Adipose tissue (tissue), 3 donors: ENCODE data around the gene APBB2. TPM values are rescaled to one million over a fixed set of nuclear protein-coding genes. Genes with fewer than 3 reads are reported as not detected.
"Not testable (repeated sequence)": the region's sequence is repeated elsewhere in the genome, so short reads cannot be mapped to it uniquely, and the experiment has no call there.

Experiments used
- H3K27ac ChIP-seq: one replicate; pipeline ENCODE4 v1.5.1; 2013; ENCODE audit warnings: low read depth, low read length
- WGBS, 3 donors: extraction: QIAGEN DNeasy Blood & Tissue Kit; methylation state at CpG; one replicate each; pipeline ENCODE4 v1.1.7; 2013; 5-methylcytosine and 5-hydroxymethylcytosine counted together
- polyA plus RNA-seq, 3 donors: library from polyadenylated mRNA; stranded (reverse); fragments of 200-250 nt; gene quantifications; one replicate each; pipeline ENCODE4 v1.2.3, GENCODE V29; 2013
- donor health status: healthy with polysubstance abuse.
- donor health status: Bipolar disorder and iron deficiency.
- donor health status: healthy.

The APBB2 gene
- polyA plus RNA-seq, 3 donors, result 6.1 to 36.6 (median 27.3) TPM

DNA sequence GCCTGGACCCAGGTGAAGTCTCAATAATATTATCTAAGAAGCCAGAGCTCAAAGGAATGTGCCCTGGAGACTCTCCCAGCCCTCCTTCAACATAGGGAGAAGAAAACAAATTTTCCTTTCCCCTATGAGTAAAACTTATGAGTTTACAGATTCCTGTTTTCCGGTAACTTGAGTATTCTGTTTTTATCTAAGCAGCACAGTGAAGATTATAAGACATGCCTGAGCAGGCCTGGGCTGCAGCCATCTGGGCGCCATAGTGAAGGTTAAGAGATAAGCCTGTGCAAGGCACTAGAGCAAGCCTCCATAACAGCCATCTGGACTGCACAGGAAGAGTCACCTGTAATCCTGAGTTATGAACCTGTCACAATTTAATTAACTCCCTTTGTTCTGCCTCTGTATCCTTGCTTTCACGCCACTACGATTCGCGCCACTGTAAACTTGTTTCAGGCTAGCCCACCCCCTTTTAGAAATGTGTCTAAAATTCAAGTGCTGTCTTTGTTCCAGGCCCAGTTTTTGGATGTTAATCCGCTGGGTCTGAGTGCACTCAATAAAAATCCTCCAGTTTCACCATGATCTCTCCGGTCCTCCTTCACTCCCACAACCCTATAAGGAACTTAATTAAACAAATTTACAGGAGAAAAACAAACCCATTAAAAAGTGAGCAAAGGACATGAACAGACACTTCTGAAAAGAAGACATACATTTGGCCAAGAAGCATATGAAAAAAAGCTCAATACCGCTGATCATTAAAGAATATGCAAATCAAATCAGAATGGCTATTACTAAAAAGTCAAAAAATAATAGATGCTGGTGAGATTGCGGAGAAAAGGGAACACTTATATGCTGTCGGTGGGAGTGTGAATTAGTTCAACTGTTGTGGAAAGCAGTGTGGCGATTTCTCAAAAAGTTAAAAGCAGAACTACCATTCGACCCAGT, 189.5 kb downstream of the APBB2 start:
- WGBS, 3 donors, result 92 to 97% (median 93%) methylated on average over 13 of the region's 13 CpGs
- H3K27ac ChIP-seq, result no peak overlapping the region

DNA sequence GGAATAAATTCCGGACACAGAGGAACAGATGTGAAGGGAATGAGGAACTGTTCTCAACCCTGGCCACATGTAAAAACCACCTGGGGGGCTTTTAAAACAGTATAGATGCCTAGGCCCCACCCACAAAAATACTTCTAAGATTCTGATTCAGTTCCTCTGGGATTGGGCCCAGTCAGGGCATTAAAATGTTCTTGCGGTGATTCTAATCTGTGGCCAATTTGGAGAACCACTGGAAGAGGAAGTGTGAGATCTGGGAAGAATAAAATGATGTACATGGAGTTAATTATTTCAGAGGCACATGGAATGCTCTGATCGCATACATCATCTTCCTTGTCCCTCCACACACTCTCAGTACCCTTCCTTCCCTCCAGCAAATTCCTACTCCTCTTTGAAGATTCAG, 192.2 kb downstream of the APBB2 start:
- no peak overlapping the region for H3K27ac ChIP-seq
- 74 to 95% (median 86%) methylated on average over 3 of the region's 3 CpGs for WGBS, 3 donors

DNA sequence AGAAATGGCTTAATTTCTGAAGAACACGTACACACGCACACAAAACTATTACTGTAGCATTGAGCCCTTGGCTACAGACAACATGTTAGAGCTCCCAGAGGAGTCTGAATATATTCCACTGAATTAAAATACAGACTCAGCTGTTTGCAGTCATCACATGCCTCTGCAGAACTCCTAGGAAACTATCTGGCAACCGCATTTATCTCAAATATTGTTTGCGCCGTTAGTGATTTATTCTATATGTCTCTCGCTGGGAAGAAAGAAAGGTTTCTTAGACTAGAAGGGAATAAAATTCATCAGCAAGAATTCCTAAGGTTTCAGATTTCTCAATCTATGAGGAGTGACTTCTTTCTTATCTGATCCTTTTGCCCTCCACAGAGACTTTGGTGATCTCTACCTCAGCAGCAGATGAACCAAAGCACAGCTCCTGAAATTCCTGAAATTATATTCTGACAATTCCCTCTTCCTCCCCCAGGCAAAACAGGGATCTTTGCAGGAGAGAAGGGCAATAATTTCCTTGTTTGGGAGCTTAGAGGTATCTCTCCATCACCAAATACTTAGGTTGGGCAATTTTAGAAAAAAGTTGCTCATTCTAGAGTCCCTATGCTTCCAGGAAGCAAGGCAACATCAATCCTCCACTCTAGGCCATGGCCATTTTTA, 199.2 kb downstream of the APBB2 start:
- H3K27ac ChIP-seq, result no peak overlapping the region
- WGBS, 3 donors, result 56 to 64% (median 61%) methylated on average over 6 of the region's 6 CpGs

DNA sequence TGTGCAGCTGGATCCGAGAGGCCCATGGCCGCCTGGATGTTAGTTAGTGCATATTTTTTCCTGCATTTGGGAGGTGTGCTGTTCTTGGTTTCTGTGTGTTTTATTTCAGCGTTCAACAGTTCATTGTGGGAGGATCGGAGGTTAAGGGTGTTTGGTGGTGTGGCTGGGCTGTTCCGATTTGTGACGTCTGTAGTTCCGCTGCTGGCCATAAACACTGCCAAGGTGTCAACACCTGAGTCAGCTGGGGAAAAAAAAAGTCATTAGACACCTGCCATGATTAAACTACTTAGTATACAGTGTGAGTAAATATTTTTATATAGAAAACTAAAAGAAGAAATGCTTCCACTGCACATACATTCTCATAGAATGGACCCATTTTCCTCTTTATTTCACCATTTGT, 200.2 kb downstream of the APBB2 start:
- WGBS, 3 donors, result 74 to 87% (median 82%) methylated on average over 7 of the region's 7 CpGs

DNA sequence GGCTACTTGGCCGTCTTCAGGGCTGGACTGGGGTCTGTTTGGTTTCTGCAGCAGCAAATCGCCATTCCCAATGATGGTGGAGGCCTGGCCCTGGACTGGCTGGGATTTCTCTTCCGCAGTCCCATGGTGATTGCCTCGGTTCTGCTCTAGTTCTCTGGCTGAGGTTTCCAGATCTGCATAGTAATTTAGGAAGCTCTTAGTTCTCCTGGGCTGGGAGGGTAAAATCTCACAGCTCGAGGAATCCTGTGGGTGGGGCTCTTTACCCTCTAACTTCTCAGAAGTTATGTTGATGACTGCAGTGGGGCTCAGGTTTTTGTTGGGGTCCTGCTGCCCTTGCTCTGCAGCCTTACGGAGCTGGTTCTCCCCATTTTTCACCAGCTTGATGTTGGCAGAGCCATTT, 200.6 kb downstream of the APBB2 start:
- WGBS, 3 donors, result 67 to 89% (median 74%) methylated on average over 6 of the region's 6 CpGs
- no peak overlapping the region for H3K27ac ChIP-seq

More for the DNA sequence above, 200.2 kb downstream of the APBB2 start:
- H3K27ac ChIP-seq, result no peak overlapping the region

DNA sequence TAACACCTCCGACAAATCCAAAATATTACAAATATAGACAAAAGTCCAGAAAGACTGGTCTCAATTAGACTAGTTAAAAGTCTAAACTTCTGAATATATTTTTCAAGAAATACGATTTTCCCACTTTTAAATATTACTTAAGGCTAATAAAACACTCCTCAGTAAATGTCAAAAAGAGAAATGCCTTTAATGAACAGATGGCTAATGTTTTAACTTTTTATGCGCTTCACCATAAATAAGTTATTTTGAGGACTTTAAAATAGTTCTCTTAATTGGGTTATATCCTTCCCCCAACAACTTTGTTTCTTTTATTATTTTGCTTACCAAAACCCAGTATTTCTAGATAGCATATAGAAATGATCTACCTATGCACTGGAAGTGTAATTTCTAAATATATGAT, 201.4 kb downstream of the APBB2 start:
- WGBS, 3 donors, result 59 to 72% (median 69%) methylated on average over 3 of the region's 3 CpGs
- H3K27ac ChIP-seq, result no peak overlapping the region

DNA sequence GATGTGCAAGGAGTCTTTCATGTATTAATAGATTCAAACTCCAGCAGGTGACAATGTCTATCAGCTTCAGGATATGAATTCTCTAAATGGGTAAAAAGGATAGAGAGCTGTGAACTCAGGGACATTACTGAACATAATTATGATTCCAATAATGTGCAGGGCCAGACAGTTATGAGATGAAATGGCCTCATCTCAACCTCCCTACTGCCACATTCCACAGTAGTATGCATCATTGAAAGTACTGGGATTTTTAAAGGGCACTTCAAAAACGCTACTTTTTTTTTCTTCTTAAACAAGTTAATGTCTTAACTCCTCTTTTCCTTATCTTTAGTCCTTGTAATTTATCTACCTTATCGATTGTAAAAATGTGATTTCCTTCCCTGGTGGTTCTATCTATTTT, 202.0 kb downstream of the APBB2 start:
- no peak overlapping the region for H3K27ac ChIP-seq
- 33 to 61% (median 50%) methylated on average over 2 of the region's 2 CpGs for WGBS, 3 donors

DNA sequence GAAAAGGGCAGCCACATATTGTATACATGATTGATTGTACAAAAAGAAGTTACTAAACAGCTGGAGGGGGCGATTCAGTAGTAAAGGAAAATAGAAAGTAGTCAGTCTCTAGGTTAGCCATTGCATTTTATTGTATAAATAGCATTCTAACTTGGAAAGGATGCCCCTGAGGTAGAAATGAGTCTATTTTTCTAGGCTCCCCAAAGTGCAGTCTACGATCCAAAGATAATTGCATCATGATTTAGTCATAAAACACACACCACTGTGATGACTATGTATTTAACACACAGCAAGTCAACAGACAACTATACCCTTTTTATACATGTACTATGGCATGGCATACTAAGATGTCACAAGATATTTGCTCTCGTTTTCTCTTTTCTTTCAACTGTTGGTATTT, 204.9 kb downstream of the APBB2 start:
- 62 to 71% (median 66%) methylated on average over 3 of the region's 3 CpGs for WGBS, 3 donors
- H3K27ac ChIP-seq, result no peak overlapping the region

DNA sequence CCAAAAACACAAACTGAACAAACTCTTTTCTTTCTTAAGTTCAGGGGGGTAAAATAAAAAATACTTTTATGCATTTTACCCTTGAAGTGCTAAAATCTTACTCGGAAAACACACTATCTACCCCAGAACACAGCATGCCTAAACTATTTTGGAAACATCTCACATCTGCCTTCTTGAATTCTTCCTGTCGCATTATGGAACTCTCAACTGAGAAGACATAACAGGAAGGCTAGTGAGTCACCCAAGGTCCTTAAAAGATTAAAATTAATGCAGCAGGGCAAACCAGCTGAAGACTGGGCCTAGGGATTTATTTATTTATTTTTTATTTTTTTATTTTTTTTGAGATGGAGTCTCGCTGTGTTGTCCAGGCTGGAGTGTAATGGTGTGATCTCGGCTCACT, 208.2 kb downstream of the APBB2 start:
- 88 to 95% (median 92%) methylated on average over 4 of the region's 4 CpGs for WGBS, 3 donors

DNA sequence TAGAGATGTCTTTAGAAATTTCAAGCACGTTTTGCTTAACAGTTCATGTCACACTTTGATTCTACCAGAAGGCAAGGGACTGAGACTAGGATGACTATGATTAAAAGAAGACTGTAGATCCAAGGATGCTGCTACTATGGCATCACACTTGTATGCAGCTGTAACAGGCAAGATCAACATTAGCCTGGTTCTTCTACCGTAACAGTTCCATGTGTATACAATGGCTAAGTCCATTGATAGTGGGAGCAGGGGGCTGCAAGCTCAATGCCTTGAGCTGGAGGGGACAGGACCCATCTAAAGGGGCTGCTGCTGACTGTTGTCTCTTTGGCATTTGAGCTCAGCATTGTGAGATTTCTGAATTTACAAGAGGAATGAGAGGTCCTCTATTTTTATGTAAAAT, 212.0 kb downstream of the APBB2 start:
- no peak overlapping the region for H3K27ac ChIP-seq
- 87% methylated on average over 2 of the region's 2 CpGs for WGBS, 3 donors

More for the DNA sequence above, 208.2 kb downstream of the APBB2 start:
- H3K27ac ChIP-seq, result no peak overlapping the region

DNA sequence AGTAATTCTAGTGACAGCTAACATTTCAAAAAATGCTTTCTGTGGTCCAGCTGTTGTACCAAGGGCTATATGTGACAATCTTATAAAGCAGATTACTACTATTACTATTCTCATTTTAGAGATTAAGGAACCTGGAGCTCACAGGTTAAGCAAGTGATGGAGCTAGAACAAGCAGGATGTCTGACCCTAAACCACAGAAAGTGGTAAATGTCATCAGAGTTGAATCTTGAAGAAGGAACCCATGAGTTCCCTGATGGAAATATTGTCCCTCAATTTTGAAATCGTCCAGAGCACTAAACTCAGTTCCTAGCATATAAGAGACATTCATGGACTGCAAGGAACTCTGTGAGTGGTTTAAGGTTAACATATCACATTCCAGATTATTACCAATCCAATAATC, 214.0 kb downstream of the APBB2 start:
- 44 to 97% (median 77%) methylated on average over 1 of the region's 1 CpG for WGBS, 3 donors
- no peak overlapping the region for H3K27ac ChIP-seq

DNA sequence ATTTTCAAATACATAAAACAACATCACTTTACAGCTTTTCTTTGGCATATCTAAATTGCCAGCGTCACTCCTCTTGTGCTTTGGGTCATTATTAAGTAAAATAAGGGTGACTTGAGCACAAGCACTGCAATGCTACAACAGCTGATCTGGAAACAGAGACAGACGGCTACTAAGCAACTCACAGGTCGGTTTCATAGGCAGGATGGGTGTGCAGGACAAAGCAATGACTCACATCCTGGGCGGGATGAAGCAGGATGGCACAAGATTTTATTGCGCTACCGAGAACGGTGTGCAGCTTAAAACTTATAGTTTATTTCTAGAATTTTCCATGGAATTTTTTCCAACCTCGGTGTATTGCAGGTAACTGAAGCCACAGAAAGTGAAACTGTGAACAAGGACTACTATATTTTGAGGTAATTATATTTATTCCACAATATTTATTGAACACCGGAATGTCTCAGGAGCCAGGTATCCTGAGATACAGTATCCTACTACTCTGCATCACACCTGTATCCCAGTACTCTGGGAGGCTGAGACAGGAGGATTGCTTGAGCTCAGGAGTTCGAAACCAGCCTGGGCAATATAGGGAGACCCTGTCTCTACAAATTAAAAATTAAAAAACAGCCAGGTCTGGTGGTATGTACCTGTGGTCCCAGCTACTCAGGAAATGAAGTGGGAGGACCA, 215.5 kb downstream of the APBB2 start:
- no peak overlapping the region for H3K27ac ChIP-seq
- WGBS, 3 donors, result 67 to 97% (median 83%) methylated on average over 10 of the region's 10 CpGs

DNA sequence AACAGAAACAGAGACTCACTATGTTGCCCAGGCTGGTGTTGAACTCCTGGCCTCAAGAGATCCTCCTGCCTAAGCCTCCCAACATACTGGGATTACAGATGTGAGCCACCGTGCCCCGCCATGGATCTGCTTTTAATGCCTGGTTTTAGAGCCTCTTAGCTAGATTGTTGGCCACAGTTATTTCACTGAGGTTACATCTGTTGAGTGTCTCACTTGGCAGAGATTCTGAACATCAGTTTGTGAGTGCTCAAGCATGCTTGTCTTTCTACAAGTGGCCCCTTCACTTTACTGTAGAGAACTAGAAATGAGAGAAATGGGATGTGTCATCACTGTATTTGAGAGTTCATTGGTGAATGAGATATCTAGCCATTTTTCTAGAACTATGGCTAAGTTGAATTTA, 218.5 kb downstream of the APBB2 start:
- WGBS, 3 donors, result 87 to 94% (median 88%) methylated on average over 2 of the region's 2 CpGs
- H3K27ac ChIP-seq, result no peak overlapping the region

DNA sequence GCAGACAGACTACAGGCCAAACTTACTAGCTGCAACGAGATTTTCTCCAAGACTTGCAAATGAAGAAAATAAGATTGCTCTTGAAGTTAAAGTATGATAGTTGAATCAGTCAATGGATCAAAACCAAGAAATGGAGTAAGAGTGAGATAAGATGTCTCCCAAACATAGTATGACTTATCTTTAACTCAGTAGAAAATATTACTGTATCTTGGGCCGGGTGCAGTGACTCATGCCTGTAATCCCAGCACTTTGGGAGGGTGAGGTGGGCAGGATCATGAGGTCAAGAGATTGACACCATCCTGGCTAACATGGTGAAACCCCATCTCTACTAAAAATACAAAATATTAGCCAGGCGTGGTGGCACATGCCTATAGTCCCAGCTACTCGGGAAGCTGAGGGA, 220.0 kb downstream of the APBB2 start:
- WGBS, 3 donors, result 69 to 90% (median 76%) methylated on average over 4 of the region's 4 CpGs
- not testable (repeated sequence) for H3K27ac ChIP-seq

DNA sequence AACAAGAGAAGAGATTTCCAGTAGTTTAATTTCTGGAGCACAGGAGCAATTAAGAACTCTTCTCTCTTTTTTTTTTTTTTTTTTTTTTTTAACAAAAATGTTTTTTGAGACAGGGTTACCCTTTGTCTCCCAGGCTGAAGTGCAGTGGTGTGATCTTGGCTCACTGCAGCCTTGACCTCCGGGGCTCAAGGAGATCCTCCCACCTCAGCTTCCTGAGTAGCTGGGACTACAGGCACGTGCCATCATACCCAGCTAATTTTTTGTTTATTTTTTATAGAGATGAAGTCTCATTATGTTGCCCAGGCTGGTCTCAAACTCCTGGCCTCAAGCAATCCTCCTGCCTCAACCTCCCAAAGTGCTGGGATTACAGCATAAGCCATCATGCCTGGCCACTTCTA, 221.0 kb downstream of the APBB2 start:
- H3K27ac ChIP-seq, result not testable (repeated sequence)
- 44 to 79% (median 50%) methylated on average over 2 of the region's 2 CpGs for WGBS, 3 donors

DNA sequence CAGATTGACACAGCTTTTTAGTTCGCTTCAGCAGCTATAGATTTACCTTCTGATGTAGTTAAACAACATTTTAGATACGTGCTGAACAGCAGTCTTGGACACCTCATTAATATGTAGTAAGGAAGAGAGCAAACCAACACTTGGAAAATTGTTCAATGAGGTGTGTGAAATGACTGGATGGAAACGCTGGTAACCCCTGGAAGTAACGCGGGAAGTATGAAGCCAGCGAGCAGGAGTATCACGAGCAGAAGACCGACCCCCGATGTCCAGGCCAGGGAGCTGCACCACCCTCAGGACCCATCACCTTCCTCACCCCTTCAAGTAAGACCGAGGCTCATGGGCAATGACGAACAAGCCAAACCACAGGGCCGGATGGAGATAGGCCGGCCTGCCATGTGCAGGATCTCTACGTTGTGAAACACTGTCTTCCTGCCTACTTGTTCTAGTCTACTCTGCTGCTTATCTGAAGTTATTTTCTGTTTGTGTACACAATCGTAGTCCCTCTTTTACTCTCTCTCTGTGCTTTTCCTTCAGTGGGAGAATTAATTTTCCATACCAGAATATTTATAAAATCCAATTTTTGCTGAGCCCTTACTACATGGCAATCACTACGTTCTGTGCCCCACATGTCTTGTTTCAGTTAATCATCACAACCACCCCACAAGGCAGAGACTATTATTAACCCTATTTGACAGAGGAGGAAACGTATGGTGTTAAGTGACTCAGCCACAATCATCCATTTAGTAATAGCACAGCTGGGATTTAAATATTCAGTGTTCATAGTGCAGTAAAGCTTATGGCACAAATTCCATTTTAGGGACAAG, 221.7 kb downstream of the APBB2 start:
- WGBS, 3 donors, result 61 to 82% (median 64%) methylated on average over 17 of the region's 17 CpGs

DNA sequence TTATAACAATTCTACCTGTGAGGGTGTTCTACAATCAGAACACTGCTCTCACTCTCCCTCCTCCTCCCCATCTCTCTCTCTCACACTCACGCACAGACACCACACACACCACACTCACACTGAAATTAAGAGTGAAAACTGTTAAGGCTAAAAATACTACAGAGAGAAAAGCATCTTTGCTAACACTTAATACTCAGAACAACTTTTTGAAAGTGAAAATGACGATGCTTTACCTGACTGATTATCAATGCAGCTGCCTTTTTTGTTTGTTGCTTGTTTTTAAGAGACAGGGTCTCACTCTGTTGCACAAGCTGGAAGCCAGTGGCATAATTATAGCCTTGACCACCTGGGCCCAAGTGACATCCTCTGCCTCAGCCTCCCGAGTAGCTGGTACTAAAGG, 222.4 kb downstream of the APBB2 start:
- H3K27ac ChIP-seq, result no peak overlapping the region
- WGBS, 3 donors, result 88 to 93% (median 92%) methylated on average over 3 of the region's 3 CpGs

More for the DNA sequence above, 221.7 kb downstream of the APBB2 start:
- no peak overlapping the region for H3K27ac ChIP-seq

DNA sequence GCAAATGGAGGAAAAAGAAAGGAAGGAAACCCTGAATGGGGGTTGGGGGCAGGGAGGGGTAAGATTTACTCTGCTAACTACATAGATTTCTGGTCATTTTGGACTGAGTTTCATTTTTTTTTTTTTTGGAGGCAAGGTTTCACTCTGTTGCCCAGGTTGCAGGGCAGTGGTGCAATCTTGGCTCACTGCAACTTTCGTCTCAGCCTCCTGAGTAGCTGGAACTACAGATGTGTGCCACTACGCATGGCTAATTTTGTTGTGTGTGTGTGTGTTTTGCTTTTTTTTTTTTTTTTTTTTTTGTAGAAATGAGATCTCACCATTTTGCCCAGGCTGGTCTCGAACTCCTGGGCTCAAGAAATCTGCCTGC, 223.5 kb downstream of the APBB2 start:
- no peak overlapping the region for H3K27ac ChIP-seq
- WGBS, 3 donors, result 68 to 90% (median 82%) methylated on average over 3 of the region's 3 CpGs
